ENCODE results near the gene CACNA1E. TPM values are rescaled to one million over a fixed set of nuclear protein-coding genes. Genes with fewer than 3 reads are reported as not detected.

CACNA1E gene
- total RNA-seq, 1 donor from 2014 or later: 0.31 TPM

DNA sequence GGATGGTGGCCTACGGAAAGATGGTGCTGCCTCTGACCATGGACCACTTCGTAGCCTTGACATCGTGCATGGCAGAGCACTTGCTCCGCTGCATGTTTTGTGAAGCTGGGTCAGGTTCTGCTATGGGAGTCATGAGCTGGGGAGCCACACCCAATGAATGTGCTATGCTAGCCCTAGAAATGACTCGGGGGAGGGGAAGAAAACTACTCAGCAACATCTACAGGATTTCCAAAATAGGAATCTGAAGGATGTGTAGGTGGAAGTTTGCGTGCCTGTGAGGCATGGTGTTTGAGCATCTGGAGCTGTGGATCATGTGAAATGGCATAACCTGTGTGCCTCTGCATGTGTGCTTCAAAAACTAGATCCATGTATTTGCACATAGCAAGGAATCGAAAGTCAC lies 247.3 kb downstream of the CACNA1E start:
- H3K27me3 Mint-ChIP-seq (ENCODE audit: unreplicated experiment): peaks cover 20% of the 10 kb centered on the region
- no peak overlapping the region for H3K27ac Mint-ChIP-seq (ENCODE audit: unreplicated experiment)
- H3K36me3 Mint-ChIP-seq (ENCODE audit: low read depth, unreplicated experiment): no peaks in the 10 kb centered on the region
- no peak for TF ChIP-seq CTCF (IDR thresholded peaks at IDR 0.05; ENCODE audit: unreplicated experiment)
- H3K9me3 Mint-ChIP-seq (ENCODE audit: unreplicated experiment): no peaks in the 10 kb centered on the region
- H3K4me3 Mint-ChIP-seq (ENCODE audit: unreplicated experiment): no peak overlapping the region
- DNase-seq (ENCODE audit: low spot score): no peak
- H3K4me1 Mint-ChIP-seq (ENCODE audit: unreplicated experiment): no peaks in the 10 kb centered on the region

GRCh38 chr1:181732218-181732990 lies 249.1 kb downstream of the CACNA1E start:
- H3K36me3 Mint-ChIP-seq (ENCODE audit: low read depth, unreplicated experiment): no peaks in the 10 kb centered on the region
- H3K27me3 Mint-ChIP-seq (ENCODE audit: unreplicated experiment): peaks cover 21% of the 10 kb centered on the region
- no peak overlapping the region for H3K27ac Mint-ChIP-seq (ENCODE audit: unreplicated experiment)
- H3K9me3 Mint-ChIP-seq (ENCODE audit: unreplicated experiment): no peaks in the 10 kb centered on the region
- DNase-seq (ENCODE audit: low spot score): no peak
- H3K4me1 Mint-ChIP-seq (ENCODE audit: unreplicated experiment): no peaks in the 10 kb centered on the region
- no peak overlapping the region for H3K4me3 Mint-ChIP-seq (ENCODE audit: unreplicated experiment)
- TF ChIP-seq CTCF (IDR thresholded peaks at IDR 0.05; ENCODE audit: unreplicated experiment): no peak

DNA sequence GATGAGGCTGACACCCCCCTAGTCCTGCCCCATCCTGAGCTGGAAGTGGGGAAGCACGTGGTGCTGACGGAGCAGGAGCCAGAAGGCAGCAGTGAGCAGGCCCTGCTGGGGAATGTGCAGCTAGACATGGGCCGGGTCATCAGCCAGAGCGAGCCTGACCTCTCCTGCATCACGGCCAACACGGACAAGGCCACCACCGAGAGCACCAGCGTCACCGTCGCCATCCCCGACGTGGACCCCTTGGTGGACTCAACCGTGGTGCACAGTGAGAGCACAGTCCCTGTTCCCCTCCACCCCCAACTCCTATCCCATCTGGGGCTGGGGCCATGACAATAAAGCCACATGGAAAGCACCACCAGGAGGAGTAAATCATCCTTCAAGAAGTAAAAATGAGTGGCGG lies 250.2 kb downstream of the CACNA1E start:
- no peaks in the 10 kb centered on the region for H3K4me1 Mint-ChIP-seq (ENCODE audit: unreplicated experiment)
- no peak for DNase-seq (ENCODE audit: low spot score)
- H3K9me3 Mint-ChIP-seq (ENCODE audit: unreplicated experiment): no peaks in the 10 kb centered on the region
- no peak overlapping the region for H3K27ac Mint-ChIP-seq (ENCODE audit: unreplicated experiment)
- no peaks in the 10 kb centered on the region for H3K36me3 Mint-ChIP-seq (ENCODE audit: low read depth, unreplicated experiment)
- TF ChIP-seq CTCF (IDR thresholded peaks at IDR 0.05; ENCODE audit: unreplicated experiment): no peak
- no peak overlapping the region for H3K4me3 Mint-ChIP-seq (ENCODE audit: unreplicated experiment)
- H3K27me3 Mint-ChIP-seq (ENCODE audit: unreplicated experiment): peaks cover 17% of the 10 kb centered on the region

- Mint-ChIP-seq H3K9me3 (ENCODE audit: unreplicated experiment) (no peaks in the 10 kb centered on the region), H3K27me3 (ENCODE audit: unreplicated experiment) (peaks cover 9% of the 10 kb centered on the region), H3K4me1 (ENCODE audit: unreplicated experiment) (no peaks in the 10 kb centered on the region), H3K27ac (ENCODE audit: unreplicated experiment) (no peak overlapping the region), H3K4me3 (ENCODE audit: unreplicated experiment) (no peak overlapping the region), H3K36me3 (ENCODE audit: low read depth, unreplicated experiment) (no peaks in the 10 kb centered on the region)
- no peak for TF ChIP-seq CTCF (IDR thresholded peaks at IDR 0.05; ENCODE audit: unreplicated experiment)
- DNase-seq (ENCODE audit: low spot score): no peak
Observed at GRCh38 chr1:181737056-181737455, 253.7 kb downstream of the CACNA1E start.

GRCh38 chr1:181739214-181739613 lies 255.9 kb downstream of the CACNA1E start:
- peaks cover 4% of the 10 kb centered on the region for H3K27me3 Mint-ChIP-seq (ENCODE audit: unreplicated experiment)
- H3K27ac Mint-ChIP-seq (ENCODE audit: unreplicated experiment): no peak overlapping the region
- H3K4me3 Mint-ChIP-seq (ENCODE audit: unreplicated experiment): no peak overlapping the region
- no peaks in the 10 kb centered on the region for H3K36me3 Mint-ChIP-seq (ENCODE audit: low read depth, unreplicated experiment)
- no peaks in the 10 kb centered on the region for H3K9me3 Mint-ChIP-seq (ENCODE audit: unreplicated experiment)
- no peak for DNase-seq (ENCODE audit: low spot score)
- no peaks in the 10 kb centered on the region for H3K4me1 Mint-ChIP-seq (ENCODE audit: unreplicated experiment)
- TF ChIP-seq CTCF (IDR thresholded peaks at IDR 0.05; ENCODE audit: unreplicated experiment): no peak
